ENCODE data around the gene HCAR1. TPM values are rescaled to one million over a fixed set of nuclear protein-coding genes. Genes with fewer than 3 reads are reported as not detected.
A peak's percentile ranks its signal among the peaks of the same experiment; 100 is the strongest.
"Not testable (repeated sequence)": the region's sequence is repeated elsewhere in the genome, so short reads cannot be mapped to it uniquely, and the experiment has no call there.

Gene HCAR1
- total RNA-seq, 1 donor from 2014 or later: not detected

DNA sequence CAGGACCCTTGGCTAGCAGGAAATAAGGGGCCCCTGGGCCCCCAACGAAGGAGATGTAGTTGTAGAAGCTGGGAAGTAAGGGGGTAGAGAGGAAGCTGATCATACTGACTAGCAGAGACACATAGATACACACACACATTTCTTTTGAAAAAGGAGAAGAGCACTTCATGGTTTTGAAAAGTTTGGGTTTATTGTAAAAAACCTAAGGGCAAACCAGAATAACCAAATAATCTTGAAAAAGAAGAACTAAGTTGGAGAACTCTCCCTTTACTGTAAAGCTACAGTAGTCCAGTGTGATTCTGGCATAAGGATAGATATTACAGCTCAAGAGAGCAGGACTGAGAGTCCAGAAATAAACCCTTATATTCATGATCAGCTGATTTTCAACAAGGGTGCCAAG lies 8.3 kb downstream of the HCAR1 start:
- ATAC-seq: no peak
- DNase-seq (ENCODE audit: low spot score): no peak

DNA sequence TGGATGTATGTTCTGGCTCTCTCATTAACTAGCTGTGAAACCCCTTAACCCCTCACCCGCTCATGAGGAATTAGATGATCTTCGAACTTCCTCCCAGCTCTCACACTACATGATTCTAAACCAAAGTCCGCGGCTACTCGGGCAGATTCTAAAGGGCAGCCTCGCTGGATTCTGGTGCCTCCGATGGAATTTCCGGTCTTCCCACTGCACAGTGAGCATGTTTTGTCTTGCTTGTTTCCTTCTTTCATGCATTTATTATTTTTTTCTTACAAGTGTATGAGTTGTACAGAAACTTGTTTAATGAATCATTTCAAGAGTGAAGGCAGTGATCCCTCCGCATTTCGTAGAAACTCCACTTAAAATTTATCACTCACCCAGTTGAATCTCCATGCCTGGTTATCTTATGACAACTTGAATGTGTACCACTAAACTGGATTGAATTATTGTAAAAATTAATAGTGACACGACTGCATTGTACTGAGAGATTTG lies 9.5 kb downstream of the HCAR1 start:
- DNase-seq (ENCODE audit: low spot score) (no peak), ATAC-seq (no peak)

DNA sequence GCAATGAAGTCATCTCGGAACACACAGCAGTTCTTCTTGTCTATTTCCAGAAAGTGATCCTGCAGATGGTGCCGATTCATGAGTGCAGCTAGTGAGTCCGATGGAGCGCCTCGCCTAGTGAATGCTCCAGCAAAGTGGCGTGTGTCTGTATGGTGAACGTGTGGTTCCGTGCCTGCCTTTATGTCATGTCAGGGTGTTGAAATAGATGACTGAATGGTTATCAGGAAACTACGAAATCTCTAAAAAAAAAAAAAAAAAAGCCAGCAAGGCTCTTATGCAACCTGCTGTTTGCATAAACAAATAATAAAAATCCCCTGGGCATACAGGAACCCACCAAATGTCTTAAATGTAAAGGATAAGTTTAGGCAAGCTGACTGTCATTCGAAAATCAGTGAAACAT lies 14.0 kb downstream of the HCAR1 start, which contains the start of gene HCAR3:
Gene HCAR3 (minus strand): TSS at position 154 of the 400 bp plus-strand sequence. CDS start 74 bp downstream, at position 80.
- ATAC-seq: not testable (repeated sequence)

DNA sequence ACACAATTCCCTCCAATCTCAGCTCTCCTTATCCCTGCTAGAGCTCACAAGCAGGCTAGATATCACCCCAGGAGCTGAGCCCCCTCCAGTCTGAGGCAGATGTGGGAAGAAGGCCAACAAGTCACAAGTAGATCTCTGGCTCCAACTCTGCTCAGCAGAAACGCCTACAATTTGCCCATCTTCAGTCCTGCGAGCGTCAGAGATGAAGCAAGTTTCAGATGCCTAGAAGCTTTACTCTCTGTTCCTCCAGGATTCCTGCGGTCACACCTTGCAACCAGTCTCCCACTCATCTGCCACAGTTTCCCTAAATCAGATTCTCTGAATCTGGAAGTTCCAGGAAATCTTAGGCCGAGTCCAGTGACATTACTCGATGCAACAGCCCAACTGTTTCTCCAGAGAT lies 15.4 kb downstream of the HCAR1 start:
- not testable (repeated sequence) for ATAC-seq

More for the DNA sequence above, 14.0 kb downstream of the HCAR1 start, which contains the start of gene HCAR3:
- not testable (repeated sequence) for DNase-seq (ENCODE audit: low spot score)

DNA sequence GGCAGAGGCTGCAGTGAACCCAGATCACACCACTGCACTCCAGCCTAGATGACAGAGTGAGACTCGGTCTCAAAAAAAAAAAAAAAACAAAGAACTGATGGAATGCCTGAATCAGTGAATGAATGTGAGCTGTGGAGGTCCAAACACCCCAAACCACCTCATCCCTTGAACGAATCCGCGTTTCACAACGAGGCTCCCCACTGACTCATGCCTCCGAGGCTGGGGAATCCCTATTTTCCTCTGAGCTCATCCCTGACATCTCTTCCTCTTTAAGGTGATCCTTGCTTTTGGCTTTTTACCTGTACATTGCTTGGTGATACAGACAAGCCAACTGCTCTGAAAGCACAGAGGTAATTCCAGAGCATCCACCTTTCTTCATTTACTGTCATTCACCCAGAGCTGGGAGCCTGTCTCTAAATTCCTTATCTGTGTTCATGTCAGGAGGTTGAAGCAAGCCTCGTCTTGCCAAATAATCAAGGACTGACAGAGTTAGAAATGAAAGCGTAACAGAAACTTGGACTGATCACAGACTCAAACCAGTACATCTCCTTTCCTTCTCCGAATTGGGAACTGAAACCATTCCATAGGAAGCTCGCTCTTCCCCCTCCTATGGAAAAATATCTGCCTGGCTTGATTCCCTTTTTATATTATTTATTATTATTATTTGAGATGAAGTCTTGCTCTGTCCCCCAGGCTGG lies 17.0 kb downstream of the HCAR1 start:
- ATAC-seq; DNase-seq (ENCODE audit: low spot score): not testable (repeated sequence)

More for the DNA sequence above, 15.4 kb downstream of the HCAR1 start:
- not testable (repeated sequence) for DNase-seq (ENCODE audit: low spot score)

DNA sequence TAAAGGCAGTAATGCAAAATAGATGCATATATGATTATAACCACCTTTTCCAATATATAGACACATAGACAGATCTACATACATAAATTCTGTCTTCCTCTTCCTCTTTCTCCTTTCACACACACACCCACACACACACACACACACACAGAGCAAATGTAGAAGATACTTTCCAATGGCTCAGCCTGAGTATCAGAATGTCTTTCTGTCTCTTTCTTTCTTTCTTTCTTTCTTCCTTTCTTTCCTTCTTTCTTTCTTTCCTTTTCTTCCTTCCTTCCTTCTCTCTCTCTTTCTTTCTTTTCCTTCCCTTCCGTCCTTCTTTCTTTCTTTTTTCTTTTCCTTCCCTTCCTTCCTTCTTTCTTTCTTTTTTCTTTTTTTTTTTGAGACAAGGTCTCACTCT lies 19.4 kb downstream of the HCAR1 start:
- ATAC-seq; DNase-seq (ENCODE audit: low spot score): not testable (repeated sequence)

DNA sequence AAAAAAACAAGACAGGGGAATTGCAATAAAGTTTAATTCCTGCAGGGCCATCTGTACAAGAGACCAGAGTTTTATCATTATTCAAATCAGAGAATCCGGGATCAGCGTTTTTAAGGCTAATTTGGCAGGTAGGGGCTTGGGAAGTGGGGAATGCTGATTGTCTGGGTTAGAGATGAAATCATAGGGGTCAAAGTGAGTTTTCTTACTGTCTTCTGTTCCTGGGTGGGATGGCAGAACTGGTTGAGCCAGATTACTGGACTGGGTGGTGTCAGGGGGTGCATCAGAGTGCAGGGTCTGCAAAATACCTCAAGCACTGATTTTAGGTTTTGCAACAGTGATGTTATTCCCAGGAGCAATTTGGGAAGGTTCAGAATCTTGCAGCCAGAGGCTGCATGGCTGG lies 20.3 kb downstream of the HCAR1 start:
- DNase-seq (ENCODE audit: low spot score); ATAC-seq: not testable (repeated sequence)

DNA sequence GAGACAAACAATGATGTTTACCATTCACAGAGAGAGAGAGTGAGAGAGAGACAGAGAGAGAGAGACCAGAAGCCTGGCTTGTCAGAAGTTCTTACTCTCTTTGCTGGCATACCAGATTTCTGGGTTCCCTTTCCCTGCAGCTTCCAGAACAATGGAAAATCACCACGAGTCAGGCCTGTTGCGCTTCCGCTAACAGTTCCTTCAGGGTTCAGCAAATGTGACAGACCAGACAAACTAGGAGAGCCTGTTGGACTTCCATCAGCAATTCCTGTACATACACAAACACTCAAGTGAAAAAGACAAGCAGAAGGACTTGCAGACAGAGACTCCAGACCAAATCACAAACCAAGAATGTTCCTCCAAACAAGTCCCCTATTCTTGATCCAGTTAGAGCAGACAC lies 21.4 kb downstream of the HCAR1 start:
- ATAC-seq; DNase-seq (ENCODE audit: low spot score): not testable (repeated sequence)

DNA sequence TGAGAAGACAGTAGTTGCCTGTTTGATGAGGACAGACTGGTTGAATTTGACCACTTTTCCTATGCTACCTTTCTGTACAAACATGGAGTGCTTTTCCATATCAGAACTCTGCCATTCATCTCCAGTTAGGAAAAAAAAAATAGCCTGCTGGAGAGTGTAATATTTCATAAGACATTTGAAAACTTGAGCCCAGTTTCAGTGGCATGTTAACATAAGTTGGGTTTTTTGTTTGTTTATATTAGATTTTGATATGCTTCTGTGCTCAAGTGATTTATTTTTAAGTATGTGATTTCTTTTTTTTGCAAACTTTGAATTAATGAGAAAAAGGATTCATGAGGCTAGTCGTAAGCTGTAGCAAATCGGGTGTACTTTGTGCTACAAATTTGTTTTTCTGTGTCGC lies 26.8 kb downstream of the HCAR1 start:
- not testable (repeated sequence) for DNase-seq (ENCODE audit: low spot score); ATAC-seq

DNA sequence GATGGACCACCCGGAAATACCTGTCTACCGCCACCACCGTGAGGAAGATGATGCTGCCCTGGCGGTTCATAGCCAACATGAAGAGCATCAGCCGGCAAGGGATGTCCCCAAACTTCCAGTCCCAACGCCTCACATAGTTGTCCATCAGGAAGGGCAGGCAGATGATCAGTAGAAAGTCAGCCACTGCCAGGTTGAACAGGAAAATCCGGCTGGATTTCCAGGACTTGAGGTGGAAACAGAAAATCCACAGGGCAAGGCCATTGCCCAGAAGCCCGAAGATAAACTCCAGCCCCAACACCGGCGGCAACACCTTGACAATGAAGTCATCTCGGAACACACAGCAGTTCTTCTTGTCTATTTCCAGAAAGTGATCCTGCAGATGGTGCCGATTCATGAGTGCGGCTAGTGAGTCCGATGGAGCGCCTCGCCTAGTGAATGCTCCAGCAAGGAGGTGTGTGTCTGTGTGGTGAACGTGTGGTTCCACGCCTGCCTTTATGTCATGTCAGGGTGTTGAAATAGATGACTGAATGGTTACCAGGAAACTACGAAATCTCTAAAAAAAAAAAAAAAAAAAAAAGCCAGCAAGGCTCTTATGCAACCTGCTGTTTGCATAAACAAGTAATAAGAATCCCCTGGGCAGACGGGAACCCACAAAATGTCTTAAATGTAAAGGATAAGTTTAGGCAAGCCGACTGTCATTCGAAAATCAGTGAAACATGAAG lies 27.6 kb downstream of the HCAR1 start, which contains the start of gene HCAR2:
Gene HCAR2 (minus strand): TSS at position 468 of the 722 bp plus-strand sequence. CDS start 74 bp downstream, at position 394.
- not testable (repeated sequence) for ATAC-seq; DNase-seq (ENCODE audit: low spot score)

DNA sequence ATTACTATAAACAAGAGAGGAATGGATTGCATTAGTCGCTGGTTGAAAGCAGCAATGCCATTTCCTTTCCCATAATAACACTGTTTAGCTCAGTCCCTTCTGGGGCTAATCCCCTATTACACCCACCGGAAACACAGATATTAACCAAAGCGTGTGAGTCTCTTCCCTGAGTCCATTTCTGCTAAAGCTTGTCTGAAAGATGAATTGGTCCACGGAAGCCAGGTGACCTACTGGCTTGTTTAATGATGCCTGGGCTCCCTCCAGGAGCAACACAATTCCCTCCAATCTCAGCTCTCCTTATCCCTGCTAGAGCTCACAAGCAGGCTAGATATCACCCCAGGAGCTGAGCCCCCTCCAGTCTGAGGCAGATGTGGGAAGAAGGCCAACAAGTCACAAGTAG lies 29.2 kb downstream of the HCAR1 start:
- not testable (repeated sequence) for DNase-seq (ENCODE audit: low spot score); ATAC-seq

DNA sequence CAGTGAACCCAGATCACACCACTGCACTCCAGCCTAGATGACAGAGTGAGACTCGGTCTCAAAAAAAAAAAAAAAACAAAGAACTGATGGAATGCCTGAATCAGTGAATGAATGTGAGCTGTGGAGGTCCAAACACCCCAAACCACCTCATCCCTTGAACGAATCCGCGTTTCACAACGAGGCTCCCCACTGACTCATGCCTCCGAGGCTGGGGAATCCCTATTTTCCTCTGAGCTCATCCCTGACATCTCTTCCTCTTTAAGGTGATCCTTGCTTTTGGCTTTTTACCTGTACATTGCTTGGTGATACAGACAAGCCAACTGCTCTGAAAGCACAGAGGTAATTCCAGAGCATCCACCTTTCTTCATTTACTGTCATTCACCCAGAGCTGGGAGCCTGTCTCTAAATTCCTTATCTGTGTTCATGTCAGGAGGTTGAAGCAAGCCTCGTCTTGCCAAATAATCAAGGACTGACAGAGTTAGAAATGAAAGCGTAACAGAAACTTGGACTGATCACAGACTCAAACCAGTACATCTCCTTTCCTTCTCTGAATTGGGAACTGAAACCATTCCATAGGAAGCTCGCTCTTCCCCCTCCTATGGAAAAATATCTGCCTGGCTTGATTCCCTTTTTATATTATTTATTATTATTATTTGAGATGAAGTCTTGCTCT lies 30.5 kb downstream of the HCAR1 start:
- ATAC-seq; DNase-seq (ENCODE audit: low spot score): not testable (repeated sequence)

DNA sequence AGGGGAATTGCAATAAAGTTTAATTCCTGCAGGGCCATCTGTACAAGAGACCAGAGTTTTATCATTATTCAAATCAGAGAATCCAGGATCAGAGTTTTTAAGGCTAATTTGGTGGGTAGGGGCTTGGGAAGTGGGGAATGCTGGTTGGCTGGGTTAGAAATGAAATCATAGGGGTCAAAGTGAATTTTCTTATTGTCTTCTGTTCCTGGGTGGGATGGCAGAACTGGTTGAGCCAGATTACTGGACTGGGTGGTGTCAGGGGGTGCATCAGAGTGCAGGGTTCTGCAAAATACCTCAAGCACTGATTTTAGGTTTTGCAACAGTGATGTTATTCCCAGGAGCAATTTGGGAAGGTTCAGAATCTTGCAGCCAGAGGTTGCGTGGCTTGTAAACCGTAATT lies 33.7 kb downstream of the HCAR1 start:
- DNase-seq (ENCODE audit: low spot score); ATAC-seq: not testable (repeated sequence)

DNA sequence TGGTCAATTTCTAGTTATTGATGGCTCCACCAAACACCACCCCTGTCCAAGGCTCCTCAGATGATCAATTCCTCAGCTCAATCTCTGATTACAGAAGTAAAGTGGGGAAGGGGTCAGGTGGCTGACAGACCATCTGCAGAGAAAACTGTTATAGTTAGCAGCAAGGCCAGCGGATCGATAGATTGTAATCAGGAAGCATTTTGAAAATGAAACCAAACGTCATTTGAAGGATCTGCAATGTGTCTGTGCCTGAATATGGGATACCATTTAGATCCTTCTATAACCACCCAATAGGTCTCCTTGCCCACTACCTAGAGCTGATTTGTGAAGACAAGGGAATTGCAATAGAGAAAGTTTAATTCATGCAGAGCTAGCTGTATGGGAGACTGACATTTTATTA lies 39.1 kb downstream of the HCAR1 start:
- DNase-seq (ENCODE audit: low spot score): no peak
- peak; percentile 73 for ATAC-seq

DNA sequence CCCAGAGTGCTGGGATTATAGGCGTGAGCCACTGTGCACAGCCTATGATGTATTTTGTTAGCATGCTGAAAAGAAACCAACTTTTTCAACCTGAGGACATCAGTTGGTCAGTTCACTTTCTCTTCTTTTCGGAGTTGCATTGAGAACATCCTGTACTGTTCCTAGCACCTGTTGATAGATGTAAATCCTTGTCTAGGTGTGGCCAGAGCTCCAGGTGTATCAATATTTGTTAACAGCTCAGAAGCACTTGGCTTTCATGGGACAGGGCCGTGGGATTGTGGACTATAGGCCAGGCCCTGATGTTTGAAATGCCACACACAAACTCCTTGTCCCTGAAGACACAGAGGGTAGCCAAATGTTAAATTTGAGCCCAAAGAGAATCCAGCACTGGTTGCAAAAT lies 42.4 kb downstream of the HCAR1 start:
- DNase-seq (ENCODE audit: low spot score) (no peak), ATAC-seq (no peak)

DNA sequence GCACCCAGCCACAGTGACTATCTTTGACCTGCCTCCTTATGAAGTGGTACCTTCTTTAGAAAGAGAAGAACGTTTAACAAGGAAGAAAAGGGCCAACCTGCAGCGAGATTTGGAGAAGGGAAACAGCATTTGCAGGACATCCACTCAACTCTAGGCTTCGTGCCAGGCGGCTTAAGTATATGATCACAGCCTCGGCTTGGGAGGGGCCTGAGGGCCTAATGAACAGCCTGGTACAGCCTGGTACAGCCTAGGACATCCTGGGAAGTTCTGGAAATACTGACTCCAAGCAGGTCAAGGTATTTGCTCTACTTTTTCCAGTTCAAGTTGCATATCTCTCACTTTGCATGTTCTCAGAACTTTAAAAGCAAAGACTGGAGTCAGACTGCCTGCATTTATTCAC lies 43.6 kb downstream of the HCAR1 start:
- no peak for ATAC-seq

DNA sequence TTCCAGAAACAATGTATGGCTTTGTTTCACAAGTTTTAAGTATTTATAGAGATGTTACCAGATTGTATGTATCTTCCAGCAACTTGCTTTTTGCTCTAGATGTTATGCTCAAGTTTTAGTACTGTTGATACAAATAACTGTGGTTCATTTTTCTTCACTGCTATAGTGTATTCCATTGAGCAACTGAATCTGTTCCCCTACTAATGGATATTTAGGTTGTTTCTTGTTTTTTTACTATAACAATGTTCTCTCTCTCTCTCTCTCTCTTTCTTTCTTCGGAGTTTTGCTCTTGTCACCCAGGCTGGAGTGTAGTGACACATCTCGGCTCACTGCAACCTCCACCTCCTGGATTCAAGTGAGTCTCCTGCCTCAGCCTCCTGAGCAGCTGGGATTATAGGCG lies 44.1 kb downstream of the HCAR1 start:
- no peak for ATAC-seq
- no peak for DNase-seq (ENCODE audit: low spot score)

More for the DNA sequence above, 43.6 kb downstream of the HCAR1 start:
- DNase-seq (ENCODE audit: low spot score): no peak

DNA sequence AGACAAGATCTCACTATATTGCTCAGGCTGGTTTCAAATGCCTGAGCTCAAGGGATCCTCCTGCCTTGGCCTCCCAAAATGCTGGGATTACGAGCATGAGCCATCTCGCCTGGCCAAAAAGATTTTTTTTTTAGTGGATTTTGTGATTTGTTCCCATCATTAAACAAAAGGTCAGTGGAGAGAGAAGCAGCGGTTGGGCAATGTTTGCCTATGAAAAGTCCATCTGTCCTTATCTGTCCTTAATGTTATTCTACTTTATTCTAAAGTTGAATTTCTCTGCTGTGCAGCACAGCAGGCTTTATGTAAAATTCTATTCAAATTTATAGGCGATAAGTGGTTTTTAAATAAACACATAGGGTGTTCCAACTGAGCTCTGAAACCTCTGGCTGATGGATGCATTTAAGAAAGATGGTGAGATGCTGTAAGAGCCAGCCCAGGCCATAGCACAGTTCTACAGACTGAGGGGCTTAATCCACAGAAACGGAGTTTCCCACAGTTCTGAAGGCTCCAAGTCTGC lies 46.3 kb downstream of the HCAR1 start:
- ATAC-seq (peak; percentile 74), DNase-seq (ENCODE audit: low spot score) (no peak)

DNA sequence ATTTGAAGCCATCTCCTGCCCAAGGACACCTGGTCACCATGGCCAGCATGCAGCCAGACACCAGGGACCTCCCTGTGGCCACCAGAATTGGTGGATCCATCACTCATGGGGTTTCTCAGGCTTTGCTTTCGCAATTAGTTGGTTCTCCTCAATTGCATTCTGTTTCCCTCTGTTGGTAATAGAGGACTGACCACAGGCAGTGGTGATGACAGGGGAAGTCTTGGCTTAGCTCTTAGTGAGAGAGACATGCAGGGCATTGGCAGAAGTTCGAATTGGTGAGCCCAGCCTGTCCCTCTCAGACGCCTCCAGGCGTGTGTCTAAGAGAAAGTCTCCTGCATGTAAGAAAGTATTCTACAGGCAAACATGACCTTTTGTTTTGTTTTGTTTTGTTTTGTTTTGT lies 48.8 kb downstream of the HCAR1 start:
- ATAC-seq (peak; percentile 43), DNase-seq (ENCODE audit: low spot score) (no peak)

DNA sequence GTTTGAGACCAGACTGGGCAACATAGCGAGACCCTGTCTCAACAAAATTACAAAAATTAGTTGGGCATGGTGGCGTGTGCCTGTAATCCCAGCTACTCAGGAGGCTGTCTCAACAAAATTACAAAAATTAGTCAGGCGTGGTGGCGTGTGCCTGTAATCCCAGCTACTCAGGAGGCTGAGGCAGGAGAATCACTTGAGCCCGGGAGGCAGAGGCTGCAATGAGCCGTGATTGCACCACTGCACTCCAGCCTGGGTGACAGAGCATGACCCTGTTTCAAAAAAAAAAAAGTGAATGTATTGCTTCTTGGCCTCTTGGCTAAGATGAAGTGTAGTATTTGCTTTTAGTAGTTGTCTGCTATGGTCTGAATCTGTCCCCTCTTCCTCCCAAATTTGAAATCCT lies 49.7 kb downstream of the HCAR1 start:
- ATAC-seq; DNase-seq (ENCODE audit: low spot score): not testable (repeated sequence)

DNA sequence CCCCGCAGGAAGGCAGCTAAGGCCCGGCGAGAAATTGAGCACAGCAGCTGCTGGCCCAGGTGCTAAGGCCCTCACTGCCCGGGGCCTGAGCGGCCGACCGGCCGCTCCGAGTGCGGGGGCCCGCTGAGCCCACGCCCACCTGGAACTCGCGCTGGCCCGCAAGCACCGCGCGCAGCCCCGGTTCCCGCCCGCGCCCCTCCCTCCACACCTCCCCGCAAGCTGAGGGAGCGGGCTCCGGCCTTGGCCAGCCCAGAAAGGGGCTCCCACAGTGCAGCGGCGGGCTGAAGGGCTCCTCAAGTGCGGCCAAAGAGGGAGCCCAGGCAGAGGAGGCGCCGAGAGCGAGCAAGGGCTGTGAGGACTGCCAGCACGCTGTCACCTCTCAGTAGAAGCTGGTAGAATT lies 53.9 kb downstream of the HCAR1 start:
- not testable (repeated sequence) for ATAC-seq; DNase-seq (ENCODE audit: low spot score)

Data from left lobe of liver (tissue), 2 donors.